ENCODE results near the gene MACROD2.

The MACROD2 gene

DNA sequence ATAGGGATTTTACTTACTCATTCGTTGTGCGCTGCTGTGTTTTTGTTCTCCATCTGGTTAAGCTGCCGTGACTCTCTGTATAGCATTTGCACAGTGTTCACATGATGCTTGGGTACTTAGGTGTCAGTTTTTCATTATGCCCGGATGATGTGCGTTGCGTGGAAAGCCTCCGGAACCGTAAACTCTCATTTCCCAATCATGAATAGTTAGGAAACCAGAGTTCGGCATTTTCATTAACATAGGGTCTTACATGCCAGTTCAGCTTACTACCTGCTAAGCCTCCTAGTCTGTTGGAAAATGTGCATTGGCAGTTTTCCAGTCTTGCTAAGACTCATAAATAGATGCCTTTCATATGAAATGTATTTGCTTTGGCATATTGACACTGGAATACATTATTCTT, 825.5 kb downstream of the MACROD2 start:
- in situ Hi-C loops (cut with MboI; ENCODE audit: low sequenced_read_pairs, unreplicated experiment), result no loop called here
- no peak for DNase-seq (ENCODE audit: low spot score)
- TF ChIP-seq, protein P1, sequence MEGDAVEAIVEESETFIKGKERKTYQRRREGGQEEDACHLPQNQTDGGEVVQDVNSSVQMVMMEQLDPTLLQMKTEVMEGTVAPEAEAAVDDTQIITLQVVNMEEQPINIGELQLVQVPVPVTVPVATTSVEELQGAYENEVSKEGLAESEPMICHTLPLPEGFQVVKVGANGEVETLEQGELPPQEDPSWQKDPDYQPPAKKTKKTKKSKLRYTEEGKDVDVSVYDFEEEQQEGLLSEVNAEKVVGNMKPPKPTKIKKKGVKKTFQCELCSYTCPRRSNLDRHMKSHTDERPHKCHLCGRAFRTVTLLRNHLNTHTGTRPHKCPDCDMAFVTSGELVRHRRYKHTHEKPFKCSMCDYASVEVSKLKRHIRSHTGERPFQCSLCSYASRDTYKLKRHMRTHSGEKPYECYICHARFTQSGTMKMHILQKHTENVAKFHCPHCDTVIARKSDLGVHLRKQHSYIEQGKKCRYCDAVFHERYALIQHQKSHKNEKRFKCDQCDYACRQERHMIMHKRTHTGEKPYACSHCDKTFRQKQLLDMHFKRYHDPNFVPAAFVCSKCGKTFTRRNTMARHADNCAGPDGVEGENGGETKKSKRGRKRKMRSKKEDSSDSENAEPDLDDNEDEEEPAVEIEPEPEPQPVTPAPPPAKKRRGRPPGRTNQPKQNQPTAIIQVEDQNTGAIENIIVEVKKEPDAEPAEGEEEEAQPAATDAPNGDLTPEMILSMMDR (IDR thresholded peaks at IDR 0.05; ENCODE audit: borderline replicate concordance, control extremely low read depth, extremely low read depth, insufficient read depth, missing control alignments), result no peak

DNA sequence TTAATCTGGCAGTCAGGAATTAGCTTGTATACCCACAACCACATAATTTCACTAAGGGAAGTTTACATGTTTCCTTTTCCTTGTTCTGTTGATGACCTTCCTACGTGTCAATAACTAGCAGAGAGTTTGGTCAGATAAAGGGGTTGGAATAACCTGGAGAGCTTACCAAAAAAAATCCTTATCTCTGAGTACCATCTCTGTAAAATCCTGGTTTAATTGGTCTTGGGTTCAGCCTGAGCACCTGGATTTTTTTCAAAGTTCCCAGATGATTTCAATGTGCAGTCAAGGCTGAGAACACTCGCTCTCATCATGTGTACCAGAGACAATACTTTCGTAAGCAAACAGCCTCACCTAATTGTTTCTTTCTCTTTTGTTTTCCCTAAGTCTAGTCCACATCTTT, 825.9 kb downstream of the MACROD2 start:
- in situ Hi-C loops (cut with MboI; ENCODE audit: low sequenced_read_pairs, unreplicated experiment), result no loop called here
- DNase-seq (ENCODE audit: low spot score), result no peak

DNA sequence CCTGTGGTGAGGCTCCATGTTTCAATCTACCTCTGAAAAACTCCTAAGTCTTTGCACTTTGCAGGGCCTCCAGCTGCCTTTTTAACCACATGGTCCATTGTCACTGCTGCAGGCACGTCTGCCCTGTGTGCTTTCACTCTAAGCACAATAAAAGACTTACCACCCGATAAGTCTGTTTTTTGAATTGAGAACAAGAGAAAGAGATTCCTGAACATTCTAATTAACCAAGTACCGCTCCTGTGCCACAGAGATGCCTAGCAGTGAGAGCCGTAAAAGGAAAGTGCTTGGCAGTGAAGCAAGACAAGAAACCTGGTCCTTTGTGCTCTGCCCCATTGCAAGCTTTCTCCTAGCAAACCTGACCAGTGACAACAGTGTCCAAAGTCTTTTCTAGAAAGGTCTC, 829.7 kb downstream of the MACROD2 start:
- TF ChIP-seq, protein P1 (IDR thresholded peaks at IDR 0.05; ENCODE audit: borderline replicate concordance, control extremely low read depth, extremely low read depth, insufficient read depth, missing control alignments), result no peak
- in situ Hi-C loops (cut with MboI; ENCODE audit: low sequenced_read_pairs, unreplicated experiment), result no loop called here
- DNase-seq (ENCODE audit: low spot score), result no peak

More for the DNA sequence above, 825.9 kb downstream of the MACROD2 start:
- TF ChIP-seq, protein P1 (IDR thresholded peaks at IDR 0.05; ENCODE audit: borderline replicate concordance, control extremely low read depth, extremely low read depth, insufficient read depth, missing control alignments), result no peak

DNA sequence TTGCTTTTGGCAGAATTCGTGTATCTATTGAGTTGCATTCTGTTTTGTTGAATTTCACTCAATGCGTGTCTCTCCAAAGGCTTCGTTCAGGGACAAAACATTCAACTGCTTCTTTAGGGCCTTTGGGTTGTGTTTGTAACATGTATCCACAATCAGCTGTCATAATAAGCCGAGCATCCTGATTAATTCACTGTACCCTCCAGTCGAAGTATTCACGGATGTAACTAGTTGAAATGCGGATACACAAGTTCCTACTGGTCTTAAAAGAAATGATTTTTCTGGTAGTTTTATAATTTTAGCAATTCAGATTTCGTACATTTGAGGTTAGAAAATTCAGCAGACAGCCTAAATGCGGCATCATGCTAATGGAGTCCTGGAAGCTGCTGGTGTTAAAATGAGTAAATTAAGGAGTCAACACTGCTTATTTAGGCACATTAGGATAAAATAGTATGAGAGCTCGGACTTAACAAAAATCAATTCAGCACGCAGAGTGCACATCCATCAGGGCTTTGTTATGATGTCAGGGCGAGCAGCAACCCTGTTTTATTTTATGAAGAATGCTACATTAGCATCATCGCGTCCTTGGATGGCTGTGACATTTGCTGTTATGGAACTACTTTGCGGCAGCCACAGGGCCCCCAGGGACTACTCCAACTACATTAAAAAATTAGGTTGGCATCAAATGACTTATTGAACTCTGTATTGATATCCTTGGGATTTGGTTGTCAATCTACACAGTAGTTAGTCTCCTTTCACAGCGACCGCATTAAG, 831.4 kb downstream of the MACROD2 start:
- no peak for DNase-seq (ENCODE audit: low spot score)

DNA sequence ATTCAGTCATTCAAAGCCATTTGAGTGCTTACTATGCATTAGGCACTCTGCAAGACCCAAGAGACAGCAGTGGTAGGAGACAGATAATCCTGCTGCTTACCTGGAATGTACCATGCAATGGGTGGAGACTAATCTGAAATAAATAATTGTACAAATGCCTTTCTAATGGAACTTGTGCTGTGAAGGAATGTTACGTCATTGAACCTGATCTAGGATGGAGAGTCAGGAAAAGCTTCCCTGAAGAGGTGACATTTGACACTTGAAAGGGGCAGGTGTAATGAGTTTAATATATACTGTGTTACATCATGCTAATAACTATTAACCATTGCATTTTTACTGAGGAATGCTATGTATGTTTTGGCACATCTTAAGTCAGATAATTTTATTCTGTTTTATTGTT, 833.1 kb downstream of the MACROD2 start:
- TF ChIP-seq, protein P1 (IDR thresholded peaks at IDR 0.05; ENCODE audit: borderline replicate concordance, control extremely low read depth, extremely low read depth, insufficient read depth, missing control alignments), result no peak
- no peak for DNase-seq (ENCODE audit: low spot score)
- in situ Hi-C loops (cut with MboI; ENCODE audit: low sequenced_read_pairs, unreplicated experiment), result no loop called here

More for the DNA sequence above, 831.4 kb downstream of the MACROD2 start:
- TF ChIP-seq, protein P1 (IDR thresholded peaks at IDR 0.05; ENCODE audit: borderline replicate concordance, control extremely low read depth, extremely low read depth, insufficient read depth, missing control alignments), result no peak
- in situ Hi-C loops (cut with MboI; ENCODE audit: low sequenced_read_pairs, unreplicated experiment), result no loop called here

DNA sequence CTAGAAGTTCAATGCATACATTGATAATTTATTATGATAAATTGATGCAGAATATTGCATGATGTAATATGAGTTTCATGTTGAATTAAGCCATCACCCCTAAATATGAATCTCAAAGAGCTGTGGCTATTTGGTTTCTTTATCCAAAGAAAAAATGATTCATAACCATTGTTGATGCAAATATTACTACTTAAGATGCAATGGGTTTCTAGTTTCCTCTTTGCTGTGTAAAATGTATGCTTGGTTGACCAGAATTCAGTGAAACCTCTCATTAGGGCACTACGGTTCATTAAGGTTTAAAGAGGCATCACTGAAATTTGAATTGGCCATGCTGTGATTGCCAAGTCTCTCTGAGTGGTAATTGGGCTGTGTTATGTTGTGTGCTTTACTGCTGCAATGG, 834.6 kb downstream of the MACROD2 start:
- DNase-seq (ENCODE audit: low spot score), result no peak
- TF ChIP-seq, protein P1 (IDR thresholded peaks at IDR 0.05; ENCODE audit: borderline replicate concordance, control extremely low read depth, extremely low read depth, insufficient read depth, missing control alignments), result no peak
- in situ Hi-C loops (cut with MboI; ENCODE audit: low sequenced_read_pairs, unreplicated experiment), result no loop called here

Data from GM13976 (cell line).